Calu3 (cell line): ENCODE data around the gene CMTM8. TPM values are rescaled to one million over a fixed set of nuclear protein-coding genes. Genes with fewer than 3 reads are reported as not detected.

Source experiments
- BruUV-seq: library from RNA; stranded (reverse); fragments of 400-500 nt; replicated peaks from 2 replicates; lab custom pipeline; 2021; lab: Mats Ljungman, UMichigan
- CTCF ChIA-PET: fragments of 300-600 bp; sonication (Branson Sonifier 250); formaldehyde crosslinking; loops from one replicate; lab custom pipeline; 2022; ENCODE audit warnings: antibody characterized with exemption; lab: Charles Lee
- DNase-seq: peaks from one replicate; pipeline ENCODE4 v3.0.0; 2022
- H3K27ac Mint-ChIP-seq: one replicate; pipeline ENCODE4 v1.8.0; 2022; ENCODE audit warnings: mixed read lengths; ENCODE audit not compliant: unreplicated experiment
- H3K27me3 Mint-ChIP-seq: one replicate; pipeline ENCODE4 v1.8.0; 2022; ENCODE audit warnings: mixed read lengths; ENCODE audit not compliant: unreplicated experiment
- H3K36me3 Mint-ChIP-seq: one replicate; pipeline ENCODE4 v1.8.0; 2022; ENCODE audit warnings: mild to moderate bottlenecking, moderate library complexity, mixed read lengths; ENCODE audit not compliant: insufficient read depth, unreplicated experiment
- H3K4me1 Mint-ChIP-seq: one replicate; pipeline ENCODE4 v1.8.0; 2022; ENCODE audit warnings: mild to moderate bottlenecking, low read depth, mixed read lengths; ENCODE audit not compliant: unreplicated experiment
- H3K4me3 Mint-ChIP-seq: one replicate; pipeline ENCODE4 v1.8.0; 2022; ENCODE audit warnings: mild to moderate bottlenecking, low read depth, moderate library complexity, mixed read lengths; ENCODE audit not compliant: unreplicated experiment
- H3K9me3 Mint-ChIP-seq: one replicate; pipeline ENCODE4 v1.8.0; 2022; ENCODE audit warnings: low read depth, mixed read lengths; ENCODE audit not compliant: unreplicated experiment
- CTCF ChIP-seq: fragments of 200-600 bp; IDR thresholded peaks from one replicate; pipeline ENCODE4 v1.8.0; 2022; ENCODE audit warnings: antibody characterized with exemption; ENCODE audit not compliant: unreplicated experiment
- intact Hi-C: fragments of 100-400 bp; cut with micrococcal nuclease; formaldehyde crosslinking; loops from one replicate; pipeline ENCODE4 v1.10.0; 2022; ENCODE audit not compliant: unreplicated experiment
- total RNA-seq: library from RNA; stranded (reverse); gene quantifications from 2 replicates; pipeline ENCODE4 v1.2.3, GENCODE V29; 2022

CMTM8 gene
- total RNA-seq, 1 experiment from 2014 or later, result 19.0 TPM

GRCh38 chr3:32208447-32208846, 30.0 kb upstream of the CMTM8 start:
- Mint-ChIP-seq H3K4me1 (no peaks in the 10 kb centered on the region), H3K4me3 (no peak overlapping the region), H3K36me3 (no peaks in the 10 kb centered on the region), H3K9me3 (no peaks in the 10 kb centered on the region), H3K27me3 (peaks cover 7% of the 10 kb centered on the region), H3K27ac (no peak overlapping the region)
- no TSS peak for BruUV-seq
- no peak for TF ChIP-seq CTCF
- CTCF ChIA-PET, result no interaction called here
- no peak for DNase-seq
- intact Hi-C loops, result no loop called here

- Mint-ChIP-seq H3K4me3 (no peak overlapping the region), H3K36me3 (no peaks in the 10 kb centered on the region), H3K9me3 (no peaks in the 10 kb centered on the region), H3K27ac (no peak overlapping the region), H3K4me1 (no peaks in the 10 kb centered on the region), H3K27me3 (no peaks in the 10 kb centered on the region)
- TF ChIP-seq CTCF, result no peak
- no TSS peak for BruUV-seq
- no peak for DNase-seq
- CTCF ChIA-PET, result no interaction called here
- intact Hi-C loops, result no loop called here
Measured at GRCh38 chr3:32215185-32215584, 23.3 kb upstream of the CMTM8 start.

GRCh38 chr3:32216172-32216783, 22.2 kb upstream of the CMTM8 start:
- Mint-ChIP-seq H3K4me1 (no peaks in the 10 kb centered on the region), H3K27ac (no peak overlapping the region)

GRCh38 chr3:32217339-32217738, 21.1 kb upstream of the CMTM8 start:
- BruUV-seq, result no TSS peak
- intact Hi-C loops, result no loop called here
- CTCF ChIA-PET, result no interaction called here
- no peak for TF ChIP-seq CTCF
- Mint-ChIP-seq H3K4me1 (no peaks in the 10 kb centered on the region), H3K27me3 (no peaks in the 10 kb centered on the region), H3K4me3 (no peak overlapping the region), H3K36me3 (no peaks in the 10 kb centered on the region), H3K9me3 (no peaks in the 10 kb centered on the region), H3K27ac (no peak overlapping the region)
- DNase-seq, result no peak

More at GRCh38 chr3:32216172-32216783, 22.2 kb upstream of the CMTM8 start:
- no peaks in the 10 kb centered on the region for H3K36me3 Mint-ChIP-seq
- intact Hi-C loops, result no loop called here
- BruUV-seq, result no TSS peak
- TF ChIP-seq CTCF, result no peak
- no peak for DNase-seq
- H3K27me3 Mint-ChIP-seq, result no peaks in the 10 kb centered on the region
- H3K9me3 Mint-ChIP-seq, result no peaks in the 10 kb centered on the region
- no peak overlapping the region for H3K4me3 Mint-ChIP-seq
- CTCF ChIA-PET, result no interaction called here
